ENCODE measurements around the gene IKZF5. TPM values are rescaled to one million over a fixed set of nuclear protein-coding genes. Genes with fewer than 3 reads are reported as not detected.

Gene IKZF5
- total RNA-seq, 1 experiment from 2014 or later: 12.5 TPM

- H3K27me3 Mint-ChIP-seq (ENCODE audit: low read depth): no peaks in the 10 kb centered on the region; the same call in 1 of the 2 replicates
- H3K4me3 Mint-ChIP-seq: no peak overlapping the region
Observed at GRCh38 chr10:123024540-123024939, 15.9 kb upstream of the IKZF5 start.

More at GRCh38 chr10:123024540-123024939, 15.9 kb upstream of the IKZF5 start:
- H3K4me1 Mint-ChIP-seq: peaks cover 54 to 60% of the 10 kb centered on the region in 2 experiments
- Histone ChIP-seq H2BK5ac (ENCODE audit: insufficient read length, low read length) (no peak overlapping the region), H3K27me3 (ENCODE audit: insufficient read depth, low read length) (no peaks in the 10 kb centered on the region; the same call in 1 of the 2 replicates), H3K9me3 (ENCODE audit: control insufficient read depth, low read depth, low read length) (no peaks in the 10 kb centered on the region), H3K23ac (ENCODE audit: insufficient read length, low read depth, low read length) (no peak overlapping the region), H4K8ac (replicated peaks; ENCODE audit: insufficient read length, low read depth, low read length) (no peak overlapping the region), H4K20me1 (ENCODE audit: control insufficient read depth, insufficient read depth, insufficient read length) (no peaks in the 10 kb centered on the region), H2BK20ac (ENCODE audit: low read depth, low read length, poor library complexity, severe bottlenecking) (no peak overlapping the region), H2AK5ac (ENCODE audit: insufficient read length, low read length) (no peak overlapping the region), H3K23me2 (ENCODE audit: insufficient read length, low read depth, low read length, poor library complexity, severe bottlenecking) (no peaks in the 10 kb centered on the region), H3K14ac (ENCODE audit: insufficient read depth, low read length) (no peak overlapping the region), H4K5ac (ENCODE audit: insufficient read length, low read depth, low read length) (no peak overlapping the region), H3K79me1 (ENCODE audit: insufficient read depth, low read depth, low read length, poor library complexity, severe bottlenecking) (no peaks in the 10 kb centered on the region), H3K79me2 (ENCODE audit: insufficient read depth, low read length) (no peaks in the 10 kb centered on the region), H2AFZ (ENCODE audit: low read length) (no peak overlapping the region), H4K91ac (ENCODE audit: insufficient read length, low read depth, low read length) (no peak overlapping the region), H3K4me2 (ENCODE audit: insufficient read depth, insufficient read length, low read length) (no peak overlapping the region), H3K56ac (ENCODE audit: insufficient read length, low read depth, low read length) (no peak overlapping the region), H2BK15ac (ENCODE audit: low read depth, low read length) (no peak overlapping the region), H3K4me1 (ENCODE audit: insufficient read depth, low read length) (peaks cover 7% of the 10 kb centered on the region), H3K27ac (ENCODE audit: insufficient read length, low read depth, low read length) (no peak overlapping the region), H2BK120ac (ENCODE audit: low read depth, low read length, poor library complexity, severe bottlenecking) (no peak overlapping the region), H3K18ac (ENCODE audit: insufficient read length, low read depth, low read length) (no peak overlapping the region), H2BK12ac (ENCODE audit: insufficient read length, low read depth, low read length) (no peak overlapping the region), H3K9ac (ENCODE audit: extremely low read depth, insufficient read length, low read length) (no peak overlapping the region), H3T11ph (ENCODE audit: low read length) (no peak overlapping the region), H3K4ac (ENCODE audit: low read depth, low read length) (no peak overlapping the region)
- peaks cover 0 to 3% of the 10 kb centered on the region in 2 experiments; a peak in 2 of 5 replicates for H3K9me3 Mint-ChIP-seq
- TF ChIP-seq CTCF (conservative IDR thresholded peaks at IDR 0.05): no peak
- H3K36me3 Mint-ChIP-seq (ENCODE audit: insufficient read depth in 1 of 3, low read depth in 3 of 3): no peaks in the 10 kb centered on the region
- no peak overlapping the region for H3K27ac Mint-ChIP-seq
- WGBS (ENCODE audit: extremely low coverage, insufficient read length, low lambda C conversion rate): no CpG with 5 or more reads among the region's 2 CpGs
- DNase-seq: no peak

Data from H9 (cell line).